ENCODE data around the gene KCNQ1OT1. TPM values are rescaled to one million over a fixed set of nuclear protein-coding genes. Genes with fewer than 3 reads are reported as not detected.

Gene KCNQ1OT1
- total and polyA plus RNA-seq, 9 of the 15 experiments (the other 6 are each of a cell fraction or from before 2014, with no cell fraction given), result 0.04 to 2.3 (median 0.74) TPM

- ATAC-seq (no peak), FAIRE-seq (no peak), DNase-seq (ENCODE audit: extremely low read depth in 1 of 4, low spot score in 3 of 4) (no peak)
- H3K4me3 ChIP-seq, result no peak overlapping the region
- CTCF ChIA-PET (ENCODE audit: low intra/inter-chr PET ratio), result no interaction called here
- H3K4me1 ChIP-seq (replicated peaks in 1 of 2; ENCODE audit: control insufficient read depth in 2 of 2, insufficient read depth in 2 of 2, low read length in 2 of 2), result no peaks in the 10 kb centered on the region
- no peaks in the 10 kb centered on the region for H3K79me2 ChIP-seq (ENCODE audit: control insufficient read depth, insufficient read depth, low read length)
- H3K36me3 ChIP-seq (ENCODE audit: control insufficient read depth, insufficient read depth, low read length), result no peaks in the 10 kb centered on the region
- no peak overlapping the region for H2AFZ ChIP-seq (ENCODE audit: low read depth, low read length)
- H3K9ac ChIP-seq (ENCODE audit: insufficient read depth in 1 of 2, low read depth in 2 of 2, low read length in 2 of 2), result no peak overlapping the region
- no peaks in the 10 kb centered on the region for H3K9me3 ChIP-seq (replicated peaks; ENCODE audit: control insufficient read depth, insufficient read depth, low read depth, low read length)
- peaks cover 0 to 2% of the 10 kb centered on the region in 2 experiments; a peak in 3 of 5 replicates for H3K27me3 ChIP-seq (ENCODE audit: control insufficient read depth in 2 of 2, insufficient read depth in 2 of 2, low read length in 2 of 2)
- no peaks in the 10 kb centered on the region for H4K20me1 ChIP-seq (replicated peaks; ENCODE audit: control insufficient read depth, insufficient read depth, low read length)
- no peaks in the 10 kb centered on the region for H3K9me1 ChIP-seq (ENCODE audit: control insufficient read depth, insufficient read depth, low read length)
- no peak overlapping the region for H3K27ac ChIP-seq (ENCODE audit: extremely low read depth, low read depth, low read length)
- intact Hi-C loops (cut with micrococcal nuclease), result no loop called here
- H3K4me2 ChIP-seq (ENCODE audit: insufficient read depth, low read length), result no peak overlapping the region
- no TSS peak for BruUV-seq (replicated peaks)
- in situ Hi-C loops (cut with MboI), result no loop called here
- POLR2A ChIA-PET, result no interaction called here
- TF ChIP-seq CBX2 (IDR thresholded peaks at IDR 0.05; ENCODE audit: insufficient read depth, low read length, poor library complexity, severe bottlenecking), result no peak
- no peak for TF ChIP-seq RBM22 (IDR thresholded peaks at IDR 0.05; ENCODE audit: low read depth, low read length, poor library complexity, severe bottlenecking)
- TF ChIP-seq SREBF2 (CRISPR knock-in tag; IDR thresholded peaks at IDR 0.05), result no peak
- no peak for TF ChIP-seq PHB2 (IDR thresholded peaks at IDR 0.05; ENCODE audit: low read depth)
- TF ChIP-seq FOXM1 (IDR thresholded peaks at IDR 0.05; ENCODE audit: low read depth), result no peak
- no peak for TF ChIP-seq FOXM1 (CRISPR knock-in tag; IDR thresholded peaks at IDR 0.05; ENCODE audit: low read depth)
- no peak for TF ChIP-seq HNRNPH1 (optimal IDR thresholded peaks at IDR 0.05; ENCODE audit: low read depth, low read length)
- TF ChIP-seq E2F5 (CRISPR knock-in tag; IDR thresholded peaks at IDR 0.05), result no peak
- no peak for TF ChIP-seq ZNF639 (CRISPR knock-in tag; conservative IDR thresholded peaks at IDR 0.05 in 1 of 2, IDR thresholded peaks at IDR 0.05 in 1 of 2)
- TF ChIP-seq HMGN3 (IDR thresholded peaks at IDR 0.05; ENCODE audit: borderline replicate concordance, extremely low read depth, insufficient read length, low read depth, low read length), result no peak
- TF ChIP-seq BCOR (IDR thresholded peaks at IDR 0.05), result no peak
- WGBS (ENCODE audit: insufficient coverage, low coverage, missing lambda C conversion rate), result 0% methylated on average over 2 of the region's 2 CpGs
Measured at GRCh38 chr11:2609345-2609744, 90.4 kb downstream of the KCNQ1OT1 start.
